SIG-M5 (cell line): ENCODE results near the gene OGDH.

Source experiments
- DNase-seq: peaks from one replicate; lab custom pipeline; 2025; lab: John Stamatoyannopoulos, UW

OGDH gene

GRCh38 chr7:44738876-44739665 lies 132.6 kb downstream of the OGDH start:
- no peak for DNase-seq

- no peak for DNase-seq
These were observed 133.6 kb downstream of the OGDH start for GRCh38 chr7:44740055-44740454.

GRCh38 chr7:44743750-44744149 lies 137.3 kb downstream of the OGDH start:
- DNase-seq, result no peak

- no peak for DNase-seq
These were observed 141.9 kb downstream of the OGDH start, which contains the start of gene ZMIZ2 for GRCh38 chr7:44748045-44748947. Gene ZMIZ2, plus strand, starts transcription at chr7:44748847. Its CDS starts 7,403 bp downstream, at chr7:44756250.

GRCh38 chr7:44748948-44749731 lies 142.7 kb downstream of the OGDH start:
- no peak for DNase-seq

- DNase-seq, result no peak
These were observed 143.6 kb downstream of the OGDH start for GRCh38 chr7:44749992-44750391.

GRCh38 chr7:44750424-44750823 lies 144.0 kb downstream of the OGDH start:
- no peak for DNase-seq

GRCh38 chr7:44750921-44751571 lies 144.6 kb downstream of the OGDH start:
- no peak for DNase-seq

GRCh38 chr7:44752822-44753221 lies 146.4 kb downstream of the OGDH start:
- no peak for DNase-seq

- no peak for DNase-seq
These were observed 148.6 kb downstream of the OGDH start for GRCh38 chr7:44754802-44755697.

- no peak for DNase-seq
These were observed 149.5 kb downstream of the OGDH start for GRCh38 chr7:44755698-44756627.

- no peak for DNase-seq
These were observed 150.5 kb downstream of the OGDH start for GRCh38 chr7:44756904-44757303.

- no peak for DNase-seq
These were observed 150.9 kb downstream of the OGDH start for GRCh38 chr7:44757311-44757710.

GRCh38 chr7:44757739-44758138 lies 151.3 kb downstream of the OGDH start:
- DNase-seq, result no peak
